CD4-positive, alpha-beta T cell (primary cell): Measurements from ENCODE around the gene GPR173. TPM values are rescaled to one million over a fixed set of nuclear protein-coding genes. Genes with fewer than 3 reads are reported as not detected.

ENCODE experiments used
- ATAC-seq: fragments of 200-7000 bp; cut with Tn5 transposase; one replicate; pipeline ENCODE4 v1.10.0; 2022; ENCODE audit warnings: mild to moderate bottlenecking; ENCODE audit not compliant: poor library complexity
- CTCF ChIA-PET: fragments of 350-600 bp; sonication (Branson Sonifier 250); formaldehyde crosslinking; loops from one replicate; lab custom pipeline; 2021; ENCODE audit warnings: antibody characterized with exemption, inconsistent platforms; lab: Charles Lee
- POLR2A ChIA-PET: fragments of 350-600 bp; sonication (Branson Sonifier 250); formaldehyde crosslinking; loops from one replicate; lab custom pipeline; 2021; ENCODE audit warnings: antibody characterized with exemption, inconsistent platforms; lab: Charles Lee
- DNase-seq, 14 experiments: peaks; one replicate each; pipeline ENCODE4 v3.0.0-alpha.2; 2013 to 2020; ENCODE audit warnings: mixed read lengths in 2 of 14
- H3K27ac ChIP-seq, 2 donors: one replicate each; pipeline versions ENCODE4 v1.5.1 to v1.7.0; 2013; ENCODE audit warnings: low read length in 2 of 2, low read depth in 1 of 2, mild to moderate bottlenecking in 1 of 2
- H3K27me3 ChIP-seq, 2 experiments: 1 replicate in 1 of 2; 2 replicates in 1 of 2; pipeline versions ENCODE4 v1.6.1 to v1.7.0; 2013; ENCODE audit warnings: low read length in 2 of 2, control low read depth in 1 of 2, mild to moderate bottlenecking in 1 of 2, moderate library complexity in 1 of 2; ENCODE audit not compliant: insufficient read depth in 2 of 2, control insufficient read depth in 1 of 2
- H3K36me3 ChIP-seq: one replicate; pipeline ENCODE4 v1.6.1; 2013; ENCODE audit warnings: low read length, control low read depth; ENCODE audit not compliant: insufficient read depth
- H3K4me1 ChIP-seq: one replicate; pipeline ENCODE4 v1.6.1; 2013; ENCODE audit warnings: low read length, control low read depth; ENCODE audit not compliant: insufficient read depth
- H3K4me3 ChIP-seq: one replicate; pipeline ENCODE4 v1.5.1; 2013; ENCODE audit warnings: mild to moderate bottlenecking, low read length, moderate library complexity
- H3K9me3 ChIP-seq, 2 experiments: 1 replicate in 1 of 2; 2 replicates in 1 of 2; pipeline versions ENCODE4 v1.6.1 to v1.7.0; 2013; ENCODE audit warnings: low read length in 2 of 2, mild to moderate bottlenecking in 2 of 2, control low read depth in 1 of 2, moderate library complexity in 1 of 2; ENCODE audit not compliant: control insufficient read depth in 1 of 2, insufficient read depth in 1 of 2
- H3K27ac Mint-ChIP-seq: one replicate; pipeline ENCODE4 v1.8.0; 2020; ENCODE audit warnings: mixed read lengths
- H3K27me3 Mint-ChIP-seq: one replicate; pipeline ENCODE4 v1.8.0; 2021; ENCODE audit warnings: mixed read lengths
- H3K36me3 Mint-ChIP-seq: one replicate; pipeline ENCODE4 v1.8.0; 2021; ENCODE audit warnings: low read depth, mixed read lengths
- H3K4me1 Mint-ChIP-seq: one replicate; pipeline ENCODE4 v1.8.0; 2021; ENCODE audit warnings: low read depth, mixed read lengths
- H3K4me3 Mint-ChIP-seq: one replicate; pipeline ENCODE4 v1.8.0; 2020; ENCODE audit warnings: mild to moderate bottlenecking, mixed read lengths
- H3K9me3 Mint-ChIP-seq: one replicate; pipeline ENCODE4 v1.8.0; 2020; ENCODE audit warnings: mixed read lengths
- CTCF ChIP-seq: fragments of 200-600 bp; IDR thresholded peaks from one replicate; pipeline ENCODE4 v1.8.0; 2022; ENCODE audit warnings: antibody characterized with exemption, mild to moderate bottlenecking
- intact Hi-C, 2 experiments: fragments of 100-400 bp; cut with DNase I in 1 of 2; cut with micrococcal nuclease in 1 of 2; formaldehyde crosslinking; loops; one replicate each; pipeline versions ENCODE4 v1.15.1 to v1.9.0; 2023 to 2025; cut with DNase I, micrococcal nuclease
- total RNA-seq, 174 experiments: library from RNA in 2 of 174; stranded (reverse) in 2 of 174; gene quantifications; one replicate each; pipeline ENCODE4 v1.2.3 and lab custom pipeline; 2021 to 2026

Gene GPR173
- total RNA-seq, 2 experiments from 2014 or later = not detected

- H3K36me3 ChIP-seq = no peaks in the 10 kb centered on the region
- Mint-ChIP-seq H3K4me1 (peaks cover 27% of the 10 kb centered on the region), H3K27me3 (no peaks in the 10 kb centered on the region), H3K36me3 (peaks cover 5% of the 10 kb centered on the region), H3K9me3 (no peaks in the 10 kb centered on the region), H3K27ac (no peak overlapping the region), H3K4me3 (no peak overlapping the region)
- ChIA-PET CTCF (no interaction called here), POLR2A (interaction anchor here (1.0 kb wide), 1 partner anchor 10 kb away, joined by 4 read pairs; no protein-coding TSS in a partner anchor)
- H3K27ac ChIP-seq = no peak overlapping the region
- no peak overlapping the region for H3K4me3 ChIP-seq
- no peaks in the 10 kb centered on the region for H3K27me3 ChIP-seq
- TF ChIP-seq CTCF = no peak
- peaks cover 0 to 4% of the 10 kb centered on the region in 2 experiments for H3K9me3 ChIP-seq
- intact Hi-C loops = no loop called here
- DNase-seq (no peak), ATAC-seq (no peak)
- peaks cover 16% of the 10 kb centered on the region for H3K4me1 ChIP-seq
Measured at GRCh38 chrX:53076671-53077070, 28.1 kb downstream of the GPR173 start.

DNA sequence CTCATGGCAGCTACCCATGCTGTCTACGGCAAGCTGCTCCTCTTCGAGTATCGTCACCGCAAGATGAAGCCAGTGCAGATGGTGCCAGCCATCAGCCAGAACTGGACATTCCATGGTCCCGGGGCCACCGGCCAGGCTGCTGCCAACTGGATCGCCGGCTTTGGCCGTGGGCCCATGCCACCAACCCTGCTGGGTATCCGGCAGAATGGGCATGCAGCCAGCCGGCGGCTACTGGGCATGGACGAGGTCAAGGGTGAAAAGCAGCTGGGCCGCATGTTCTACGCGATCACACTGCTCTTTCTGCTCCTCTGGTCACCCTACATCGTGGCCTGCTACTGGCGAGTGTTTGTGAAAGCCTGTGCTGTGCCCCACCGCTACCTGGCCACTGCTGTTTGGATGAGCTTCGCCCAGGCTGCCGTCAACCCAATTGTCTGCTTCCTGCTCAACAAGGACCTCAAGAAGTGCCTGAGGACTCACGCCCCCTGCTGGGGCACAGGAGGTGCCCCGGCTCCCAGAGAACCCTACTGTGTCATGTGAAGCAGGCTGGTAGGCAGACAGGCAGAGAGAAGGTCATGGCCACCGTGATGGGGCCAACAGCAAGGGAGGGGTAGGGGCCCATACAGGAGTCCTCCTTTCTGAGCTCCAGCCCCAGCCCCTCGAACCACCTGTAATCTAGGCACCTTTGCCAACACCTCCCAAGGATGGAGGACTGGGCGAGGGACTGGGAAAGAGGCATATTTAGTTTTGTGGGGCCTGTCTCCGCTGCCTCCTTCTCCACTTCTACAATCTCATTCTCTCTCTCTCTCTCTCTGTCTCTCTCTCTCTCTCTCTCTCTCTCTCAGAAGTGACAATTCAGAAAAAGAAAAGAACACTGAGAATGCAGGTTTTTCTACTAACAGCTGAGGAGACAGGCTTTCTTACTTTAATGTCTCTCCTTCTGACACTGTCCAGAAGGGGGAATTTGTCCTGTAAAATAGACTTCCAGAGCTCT is 28.9 kb downstream of the GPR173 start:
- ATAC-seq (no peak), DNase-seq (peak in 2 of 14 experiments; percentile 36 to 40)
- no peaks in the 10 kb centered on the region for H3K36me3 ChIP-seq
- peaks cover 11% of the 10 kb centered on the region for H3K36me3 Mint-ChIP-seq
- POLR2A ChIA-PET = no interaction called here
- H3K9me3 Mint-ChIP-seq = no peaks in the 10 kb centered on the region
- intact Hi-C loops = no loop called here
- no peak overlapping the region for H3K27ac ChIP-seq
- no peak overlapping the region for H3K4me3 ChIP-seq
- peaks cover 23% of the 10 kb centered on the region for H3K4me1 Mint-ChIP-seq
- TF ChIP-seq CTCF = no peak
- peaks cover 8% of the 10 kb centered on the region for H3K4me1 ChIP-seq
- peaks cover 0 to 4% of the 10 kb centered on the region in 2 experiments for H3K9me3 ChIP-seq
- H3K27me3 Mint-ChIP-seq = no peaks in the 10 kb centered on the region
- H3K4me3 Mint-ChIP-seq = no peak overlapping the region
- CTCF ChIA-PET = no interaction called here
- H3K27me3 ChIP-seq = no peaks in the 10 kb centered on the region
- H3K27ac Mint-ChIP-seq = no peak overlapping the region

DNA sequence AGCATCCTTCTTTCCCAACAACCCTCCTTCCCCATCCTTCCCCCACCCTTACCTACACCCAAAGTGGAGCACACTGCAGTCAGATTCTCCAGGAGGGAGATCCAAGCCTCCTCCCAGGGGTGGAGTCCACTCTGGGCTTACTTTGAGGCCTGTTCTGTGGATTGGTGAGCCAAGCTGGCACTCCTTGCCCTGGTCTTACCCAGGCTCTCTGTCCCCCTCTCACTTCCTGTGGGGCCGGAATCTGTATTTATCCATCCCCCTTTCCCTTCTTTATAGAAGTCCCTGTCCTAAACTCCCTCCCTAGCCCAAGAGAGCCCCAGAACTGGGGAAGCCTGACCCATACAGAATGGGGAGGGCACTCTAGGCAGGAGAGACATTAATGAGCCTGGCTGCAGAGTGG is 30.4 kb downstream of the GPR173 start:
- H3K27ac Mint-ChIP-seq = no peak overlapping the region
- no peak overlapping the region for H3K4me3 Mint-ChIP-seq

More for the DNA sequence above, 30.4 kb downstream of the GPR173 start:
- Histone ChIP-seq H3K27ac (no peak overlapping the region), H3K4me1 (peaks cover 17% of the 10 kb centered on the region), H3K9me3 (peaks cover 0 to 4% of the 10 kb centered on the region in 2 experiments), H3K4me3 (no peak overlapping the region), H3K27me3 (no peaks in the 10 kb centered on the region), H3K36me3 (peaks cover 1% of the 10 kb centered on the region)
- no peaks in the 10 kb centered on the region for H3K27me3 Mint-ChIP-seq
- peaks cover 25% of the 10 kb centered on the region for H3K36me3 Mint-ChIP-seq
- ChIA-PET POLR2A (no interaction called here), CTCF (no interaction called here)
- ATAC-seq (no peak), DNase-seq (no peak)
- intact Hi-C loops = no loop called here
- TF ChIP-seq CTCF = no peak
- no peaks in the 10 kb centered on the region for H3K9me3 Mint-ChIP-seq
- H3K4me1 Mint-ChIP-seq = peaks cover 30% of the 10 kb centered on the region
